Mammary epithelial cell (primary cell): ENCODE measurements around the gene C19orf33.

ENCODE experiments used
- EZH2 ChIP-seq: IDR thresholded peaks from 2 replicates; pipeline ENCODE4 v1.6.1; 2012; ENCODE audit warnings: low read length, inconsistent platforms, borderline replicate concordance
- TF ChIP-seq, protein P1 (sequence below), 2 donors: IDR thresholded peaks in 1 of 2; conservative IDR thresholded peaks in 1 of 2; 2 replicates each; pipeline ENCODE4 v1.5.1; 2011 to 2012; ENCODE audit warnings: inconsistent platforms in 2 of 2, low read length in 2 of 2, mild to moderate bottlenecking in 2 of 2, control low read depth in 1 of 2, low read depth in 1 of 2; ENCODE audit not compliant: insufficient read depth in 1 of 2; ENCODE audit errors: extremely low read depth in 1 of 2

DNA sequence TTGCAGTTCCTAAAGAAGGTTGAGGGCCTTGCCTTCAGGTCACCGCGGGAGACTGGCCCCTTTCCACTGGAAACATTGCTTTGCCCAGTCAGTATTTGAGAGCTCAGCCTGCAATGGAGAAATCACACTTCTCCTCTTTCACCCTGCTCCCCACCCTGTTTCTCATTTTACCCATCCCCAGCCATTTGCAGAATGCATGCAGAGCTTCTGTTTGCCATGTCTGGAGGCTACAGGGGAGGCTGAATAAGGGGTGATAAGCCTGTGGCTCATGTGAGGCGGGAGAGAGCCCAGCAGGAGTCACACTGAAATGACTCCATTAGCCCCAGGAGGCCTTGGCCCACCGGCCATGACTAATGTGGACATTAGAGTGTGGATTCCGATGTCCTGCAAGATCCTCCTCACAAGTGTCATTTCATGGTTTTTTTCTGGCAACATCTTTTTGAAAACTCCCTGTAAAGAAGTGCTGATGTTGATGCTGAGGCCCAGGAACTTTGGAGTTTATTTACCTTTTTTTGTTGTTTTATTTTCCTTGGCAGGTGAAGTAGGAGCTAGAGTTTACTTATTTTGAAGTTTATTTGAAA, 33.4 kb upstream of the C19orf33 start:
- TF ChIP-seq, protein P1, sequence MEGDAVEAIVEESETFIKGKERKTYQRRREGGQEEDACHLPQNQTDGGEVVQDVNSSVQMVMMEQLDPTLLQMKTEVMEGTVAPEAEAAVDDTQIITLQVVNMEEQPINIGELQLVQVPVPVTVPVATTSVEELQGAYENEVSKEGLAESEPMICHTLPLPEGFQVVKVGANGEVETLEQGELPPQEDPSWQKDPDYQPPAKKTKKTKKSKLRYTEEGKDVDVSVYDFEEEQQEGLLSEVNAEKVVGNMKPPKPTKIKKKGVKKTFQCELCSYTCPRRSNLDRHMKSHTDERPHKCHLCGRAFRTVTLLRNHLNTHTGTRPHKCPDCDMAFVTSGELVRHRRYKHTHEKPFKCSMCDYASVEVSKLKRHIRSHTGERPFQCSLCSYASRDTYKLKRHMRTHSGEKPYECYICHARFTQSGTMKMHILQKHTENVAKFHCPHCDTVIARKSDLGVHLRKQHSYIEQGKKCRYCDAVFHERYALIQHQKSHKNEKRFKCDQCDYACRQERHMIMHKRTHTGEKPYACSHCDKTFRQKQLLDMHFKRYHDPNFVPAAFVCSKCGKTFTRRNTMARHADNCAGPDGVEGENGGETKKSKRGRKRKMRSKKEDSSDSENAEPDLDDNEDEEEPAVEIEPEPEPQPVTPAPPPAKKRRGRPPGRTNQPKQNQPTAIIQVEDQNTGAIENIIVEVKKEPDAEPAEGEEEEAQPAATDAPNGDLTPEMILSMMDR (conservative IDR thresholded peaks at IDR 0.05 in 1 of 2, IDR thresholded peaks at IDR 0.05 in 1 of 2; ENCODE audit: extremely low read depth in 1 of 2, insufficient read depth in 1 of 2, low read depth in 1 of 2, low read length in 2 of 2) = no peak
- TF ChIP-seq EZH2 = no peak
